Gastroesophageal sphincter (tissue), 3 donors: ENCODE measurements around the gene MAP1LC3B.

ENCODE experiments used
- CTCF ChIP-seq, 4 experiments: fragments of 200-600 bp in 2 of 4; fragments of 450-650 bp in 2 of 4; sonication (generic) in 1 of 4; IDR thresholded peaks; one replicate each; pipeline ENCODE4 v1.5.1; 2017 to 2019; ENCODE audit warnings: antibody characterized with exemption in 4 of 4, mild to moderate bottlenecking in 2 of 4, moderate library complexity in 2 of 4
- POLR2A ChIP-seq, 2 donors: fragments of 450-650 bp; IDR thresholded peaks; one replicate each; pipeline ENCODE4 v1.6.1; 2017; ENCODE audit warnings: antibody characterized with exemption in 2 of 2, mild to moderate bottlenecking in 2 of 2, moderate library complexity in 1 of 2

GRCh38 chr16:87424266-87424665 lies 32.1 kb downstream of the MAP1LC3B start:
- TF ChIP-seq POLR2A (IDR thresholded peaks at IDR 0.05), result no peak
- no peak for TF ChIP-seq CTCF (IDR thresholded peaks at IDR 0.05)
